Pancreas (tissue), 10 donors: ENCODE measurements around the gene ZNF574. TPM values are rescaled to one million over a fixed set of nuclear protein-coding genes. Genes with fewer than 3 reads are reported as not detected.
"Not testable (repeated sequence)": the region's sequence is repeated elsewhere in the genome, so short reads cannot be mapped to it uniquely, and the experiment has no call there.

Experiments
- ATAC-seq, 4 donors: fragments of 200-7000 bp; cut with Tn5 transposase; one replicate each; pipeline versions ENCODE4 v1.8.0 to v1.9.1; 2020; ENCODE audit warnings: mild to moderate bottlenecking in 4 of 4, moderate library complexity in 4 of 4
- DNase-seq, 6 donors: peaks; one replicate each; pipeline ENCODE4 v3.0.0-alpha.2; 2020
- FAIRE-seq: peaks from 2 replicates; lab custom pipeline; 2012; peaks lifted over from hg19 to GRCh38; lab: Jason Lieb, UNC
- H3K27ac ChIP-seq, 4 donors: fragments of 200-600 bp; sonication (generic); 1 replicate in 3 of 4; 2 replicates in 1 of 4; pipeline versions ENCODE4 v1.5.0 to v1.8.0; 2020
- H3K27me3 ChIP-seq, 4 donors: fragments of 200-600 bp; one replicate each; pipeline ENCODE4 v1.8.0; 2021
- H3K36me3 ChIP-seq, 3 donors: fragments of 200-600 bp; sonication (generic) in 1 of 3; one replicate each; pipeline versions ENCODE4 v1.5.0 to v1.8.0; 2020 to 2021
- H3K4me1 ChIP-seq, 3 donors: fragments of 200-600 bp; one replicate each; pipeline ENCODE4 v1.8.0; 2021
- H3K4me3 ChIP-seq, 4 donors: fragments of 200-600 bp; sonication (generic) in 2 of 4; one replicate each; pipeline versions ENCODE4 v1.5.0 to v1.8.0; 2020 to 2021
- H3K9me3 ChIP-seq, 4 donors: fragments of 200-600 bp; one replicate each; pipeline ENCODE4 v1.8.0; 2021
- CTCF ChIP-seq, 4 donors: fragments of 200-600 bp; sonication (generic) in 3 of 4; IDR thresholded peaks; one replicate each; pipeline versions ENCODE4 v1.5.0 to v1.8.0; 2021; ENCODE audit warnings: antibody characterized with exemption in 4 of 4
- WGBS, 2 donors: extraction: QIAGEN DNeasy Blood & Tissue Kit; methylation state at CpG; one replicate each; pipeline ENCODE4 v1.1.7; 2013; 5-methylcytosine and 5-hydroxymethylcytosine counted together
- intact Hi-C, 3 donors: fragments of 100-400 bp; cut with DNase I; formaldehyde crosslinking; loops; one replicate each; pipeline versions ENCODE4 v1.11.1 to v1.14.2; 2022
- polyA plus RNA-seq, 2 donors: library from polyadenylated mRNA; stranded (reverse); fragments of 200-250 nt; gene quantifications; one replicate each; pipeline ENCODE4 v1.2.3, GENCODE V29; 2013
- total RNA-seq, 6 donors: library from RNA; stranded (reverse); fragmentation: NEBNext Ultra II Directional in 4 of 6; extraction: Animal tissue kit (Norgen Biotek cat#: 25700) in 4 of 6; gene quantifications; one replicate each; pipeline versions ENCODE4 v1.2.1 to v1.2.4, GENCODE V29; 2021 to 2023
- donor health status: healthy with polysubstance abuse.
- donor health status: DM: no; HTN: no; CAD: no; lungs with moderate emphysema.
- donor health status: DM: no; HTN: no; CAD: no.
- donor health status: control.
- donor health status: control.
- donor health status: Bipolar disorder and iron deficiency.
- donor health status: DM: yes; HTN: yes; CAD: no.
- donor health status: DM: no; HTN: no; CAD: no.
- donor health status: DM: no; HTN: no; CAD: no.
- donor health status: DM: yes; HTN: yes; CAD: no.

ZNF574 gene
- total and polyA plus RNA-seq, 8 donors, result 3.9 to 8.5 (median 5.8) TPM

- no peak for FAIRE-seq
- Histone ChIP-seq H3K4me1 (no peaks in the 10 kb centered on the region), H3K9me3 (no peaks in the 10 kb centered on the region), H3K36me3 (no peaks in the 10 kb centered on the region), H3K4me3 (no peak overlapping the region), H3K27me3 (no peaks in the 10 kb centered on the region), H3K27ac (no peak overlapping the region)
- DNase-seq, result no peak
- intact Hi-C loops, result no loop called here
- no peak for TF ChIP-seq CTCF (IDR thresholded peaks at IDR 0.05)
- ATAC-seq, result no peak
- WGBS, 2 donors, result 43 to 64% methylated on average over 5 of the region's 5 CpGs
Measured at GRCh38 chr19:42033413-42033812, 42.6 kb upstream of the ZNF574 start.

GRCh38 chr19:42034640-42035391 is 41.1 kb upstream of the ZNF574 start:
- H3K27me3 ChIP-seq, H3K36me3 ChIP-seq, H3K4me1 ChIP-seq, H3K4me3 ChIP-seq, FAIRE-seq, H3K9me3 ChIP-seq, H3K27ac ChIP-seq, intact Hi-C loops: not testable (repeated sequence)
- TF ChIP-seq CTCF (IDR thresholded peaks at IDR 0.05), result peak; percentile 61 to 91 (median 80)
- DNase-seq (peak in 4 of 6 donors; percentile 15 to 40 (median 38)), ATAC-seq (peak in 3 of 4 donors; percentile 53 to 82 (median 75))
- WGBS, 2 donors, result 30 to 32% methylated on average over 17 of the region's 17 CpGs

GRCh38 chr19:42037649-42038048 is 38.3 kb upstream of the ZNF574 start:
- Histone ChIP-seq H3K27me3 (no peaks in the 10 kb centered on the region), H3K4me3 (no peak overlapping the region), H3K9me3 (no peaks in the 10 kb centered on the region), H3K27ac (no peak overlapping the region), H3K36me3 (no peaks in the 10 kb centered on the region), H3K4me1 (no peaks in the 10 kb centered on the region)
- TF ChIP-seq CTCF (IDR thresholded peaks at IDR 0.05), result no peak
- intact Hi-C loops, result no loop called here
- FAIRE-seq, result no peak
- ATAC-seq, result no peak
- WGBS, 2 donors, result 65 to 78% methylated on average over 5 of the region's 5 CpGs
- DNase-seq, result no peak

- no peaks in the 10 kb centered on the region for H3K36me3 ChIP-seq
- intact Hi-C loops, result no loop called here
- no peak for FAIRE-seq
Measured at GRCh38 chr19:42038666-42039065, 37.3 kb upstream of the ZNF574 start.

More at GRCh38 chr19:42038666-42039065, 37.3 kb upstream of the ZNF574 start:
- DNase-seq (no peak), ATAC-seq (no peak)
- Histone ChIP-seq H3K27ac (no peak overlapping the region), H3K9me3 (no peaks in the 10 kb centered on the region), H3K4me3 (no peak overlapping the region), H3K4me1 (no peaks in the 10 kb centered on the region), H3K27me3 (no peaks in the 10 kb centered on the region)
- 63 to 75% methylated on average over 6 of the region's 6 CpGs for WGBS, 2 donors
- TF ChIP-seq CTCF (IDR thresholded peaks at IDR 0.05), result no peak
